Spleen (tissue), 7 donors: ENCODE measurements around the gene VPS36.

Experiments
- POLR2A ChIP-seq, 3 donors: fragments of 450-650 bp; IDR thresholded peaks; one replicate each; pipeline ENCODE4 v1.5.1; 2017; ENCODE audit warnings: antibody characterized with exemption in 3 of 3, mild to moderate bottlenecking in 1 of 3
- TF ChIP-seq, protein P1 (sequence below), 11 experiments: fragments of 200-600 bp in 7 of 11; fragments of 450-650 bp in 4 of 11; sonication (generic) in 4 of 11; IDR thresholded peaks in 8 of 11; conservative IDR thresholded peaks in 3 of 11; 1 replicate in 7 of 11; 2 replicates in 4 of 11; pipeline versions ENCODE4 v1.4.0 to v1.8.0; 2016 to 2021; ENCODE audit warnings: antibody characterized with exemption in 11 of 11, inconsistent platforms in 4 of 11, mild to moderate bottlenecking in 1 of 11
- donor health status: DM: no; HTN: no; CAD: no; lungs with moderate emphysema.
- donor health status: DM: no; HTN: no; CAD: no.
- donor health status: DM: no; HTN: no; CAD: no.

DNA sequence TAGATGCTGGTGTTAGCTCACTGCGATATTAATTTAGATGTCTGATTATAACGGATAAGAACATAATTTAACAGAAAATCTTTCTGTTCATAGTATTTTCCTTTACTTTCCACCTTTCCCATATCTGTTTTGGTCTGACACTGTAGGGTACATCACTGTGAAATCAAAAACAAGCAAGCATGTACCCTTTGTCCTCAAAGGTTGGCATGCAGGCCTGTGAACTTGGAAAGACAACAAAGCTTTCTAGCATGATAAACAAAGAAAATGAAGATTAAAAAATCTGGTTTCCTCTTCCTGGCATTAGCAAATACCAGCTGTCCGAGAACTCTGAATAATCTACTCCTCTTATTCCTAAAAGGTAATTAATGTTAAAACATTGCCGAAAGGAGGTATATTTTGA is 76.0 kb downstream of the VPS36 start:
- TF ChIP-seq, protein P1, sequence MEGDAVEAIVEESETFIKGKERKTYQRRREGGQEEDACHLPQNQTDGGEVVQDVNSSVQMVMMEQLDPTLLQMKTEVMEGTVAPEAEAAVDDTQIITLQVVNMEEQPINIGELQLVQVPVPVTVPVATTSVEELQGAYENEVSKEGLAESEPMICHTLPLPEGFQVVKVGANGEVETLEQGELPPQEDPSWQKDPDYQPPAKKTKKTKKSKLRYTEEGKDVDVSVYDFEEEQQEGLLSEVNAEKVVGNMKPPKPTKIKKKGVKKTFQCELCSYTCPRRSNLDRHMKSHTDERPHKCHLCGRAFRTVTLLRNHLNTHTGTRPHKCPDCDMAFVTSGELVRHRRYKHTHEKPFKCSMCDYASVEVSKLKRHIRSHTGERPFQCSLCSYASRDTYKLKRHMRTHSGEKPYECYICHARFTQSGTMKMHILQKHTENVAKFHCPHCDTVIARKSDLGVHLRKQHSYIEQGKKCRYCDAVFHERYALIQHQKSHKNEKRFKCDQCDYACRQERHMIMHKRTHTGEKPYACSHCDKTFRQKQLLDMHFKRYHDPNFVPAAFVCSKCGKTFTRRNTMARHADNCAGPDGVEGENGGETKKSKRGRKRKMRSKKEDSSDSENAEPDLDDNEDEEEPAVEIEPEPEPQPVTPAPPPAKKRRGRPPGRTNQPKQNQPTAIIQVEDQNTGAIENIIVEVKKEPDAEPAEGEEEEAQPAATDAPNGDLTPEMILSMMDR (IDR thresholded peaks at IDR 0.05 in 8 of 11, conservative IDR thresholded peaks at IDR 0.05 in 3 of 11) = no peak
- no peak for TF ChIP-seq POLR2A (IDR thresholded peaks at IDR 0.05)
